ENCODE measurements around the gene ZC3HAV1L.
"Not testable (repeated sequence)": the region's sequence is repeated elsewhere in the genome, so short reads cannot be mapped to it uniquely, and the experiment has no call there.

The ZC3HAV1L gene

DNA sequence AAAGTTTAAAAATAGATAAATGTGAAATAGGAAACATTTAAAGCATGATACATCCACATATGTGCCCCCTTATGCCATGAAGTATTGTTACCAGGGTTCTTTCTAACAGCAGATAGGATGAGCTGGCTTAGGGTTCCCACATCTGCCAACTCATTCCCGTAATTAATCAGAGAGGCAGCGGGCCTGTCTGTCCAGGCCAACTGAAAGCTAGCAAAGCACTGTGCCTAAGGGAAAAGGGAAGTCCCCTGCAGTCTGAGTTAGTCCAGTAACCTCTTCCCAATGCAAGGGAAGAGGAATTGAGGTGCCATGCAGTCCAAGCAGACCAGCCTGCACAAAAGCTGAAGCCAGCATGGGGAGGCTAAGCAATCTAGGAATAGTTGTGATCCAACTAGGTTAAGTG is 18.3 kb upstream of the ZC3HAV1L start:
- no peak for DNase-seq (ENCODE audit: low spot score)

DNA sequence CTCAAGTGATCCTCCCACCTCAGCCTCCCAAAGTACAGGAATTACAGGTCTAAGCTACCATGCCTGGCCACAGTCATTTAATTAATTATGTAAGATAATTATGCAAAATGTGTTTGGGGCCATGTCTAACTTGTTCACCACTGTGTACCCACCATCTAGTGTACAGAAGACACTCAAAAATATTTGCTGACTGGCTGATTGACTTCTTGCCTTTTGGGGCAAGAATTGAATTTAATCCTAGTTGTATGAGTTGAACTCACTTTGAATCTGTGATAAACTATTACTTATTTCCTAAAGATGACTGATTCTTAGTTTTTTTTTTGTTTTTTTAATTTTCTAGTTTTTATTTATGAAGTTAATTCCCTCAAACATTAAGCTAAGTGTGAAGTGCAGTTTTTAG is 15.8 kb upstream of the ZC3HAV1L start:
- no peak for DNase-seq (ENCODE audit: low spot score)

DNA sequence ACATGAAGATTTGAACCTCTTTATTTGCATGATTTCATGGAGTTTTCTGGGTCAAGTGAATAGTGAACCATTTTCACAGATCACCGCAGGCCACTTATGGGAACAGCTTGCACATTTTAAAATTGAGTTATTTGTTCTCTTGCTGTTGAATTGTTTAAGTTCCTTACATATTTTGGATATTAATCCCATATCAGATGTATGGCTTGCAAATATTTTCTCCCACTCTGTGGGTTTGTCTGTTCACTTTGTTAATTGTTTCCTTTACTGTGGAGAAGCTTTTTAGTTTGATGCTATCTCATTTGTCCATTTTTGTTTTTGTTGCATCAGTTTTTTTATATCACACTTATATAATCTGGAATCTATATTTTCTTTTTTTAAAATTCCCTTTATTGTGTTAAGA is 14.1 kb upstream of the ZC3HAV1L start:
- DNase-seq (ENCODE audit: low spot score), result no peak

DNA sequence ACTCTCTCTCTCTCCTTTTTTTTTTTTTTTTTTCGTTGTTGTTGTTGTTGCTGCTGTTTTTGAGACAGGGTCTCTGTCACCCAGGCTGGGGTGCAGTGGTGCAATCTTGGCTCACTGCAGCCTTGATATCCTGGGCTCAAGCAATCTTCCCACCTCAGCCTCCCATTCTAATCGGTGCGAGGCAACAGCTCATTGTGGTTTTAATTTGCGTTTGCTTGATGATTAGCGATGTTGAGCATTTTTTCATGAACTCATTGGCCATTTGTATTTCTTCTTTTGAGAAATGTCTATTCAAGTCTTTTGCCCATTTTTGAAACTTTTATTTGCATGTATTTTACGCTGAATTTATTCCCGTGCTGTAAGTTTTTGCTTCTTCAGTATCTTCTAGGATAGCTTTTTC is 13.3 kb upstream of the ZC3HAV1L start:
- no peak for DNase-seq (ENCODE audit: low spot score)

DNA sequence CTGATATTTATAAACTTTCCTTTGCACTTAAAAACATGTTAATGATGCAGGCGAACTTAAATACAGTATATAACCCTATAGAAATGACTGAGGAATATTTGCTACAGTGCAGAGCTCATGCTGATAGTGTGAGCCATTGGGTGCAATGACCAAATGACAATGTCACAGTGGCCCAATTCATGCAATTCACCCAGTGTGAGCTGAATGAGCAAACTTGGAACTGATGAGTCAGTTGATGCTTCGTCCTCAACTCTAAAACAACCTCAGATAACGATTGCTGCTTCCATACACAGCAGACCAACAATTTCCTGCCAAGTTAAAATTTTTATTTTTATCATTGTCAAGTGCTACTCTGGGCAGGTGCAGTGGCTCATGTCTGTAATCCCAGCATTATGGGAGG is 12.1 kb upstream of the ZC3HAV1L start:
- DNase-seq (ENCODE audit: low spot score), result no peak

DNA sequence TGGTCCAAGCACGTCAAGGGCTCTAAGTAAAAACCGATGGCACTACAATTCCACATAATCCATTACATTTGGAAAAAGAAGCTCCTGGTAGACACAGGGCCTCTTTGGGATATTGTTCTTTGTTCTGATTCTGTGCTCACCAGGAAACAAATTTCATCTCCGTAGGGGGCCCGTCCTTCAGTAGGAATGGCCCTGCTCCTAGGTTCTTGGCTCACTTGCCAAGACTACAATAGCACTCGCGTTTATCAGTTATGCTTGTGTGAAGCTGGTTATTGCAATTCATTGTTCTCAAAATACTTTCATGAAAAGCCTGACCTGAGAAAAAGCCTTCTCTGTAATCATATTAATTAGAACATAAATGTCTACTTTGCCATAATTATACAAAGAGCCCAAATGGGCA is 10.3 kb upstream of the ZC3HAV1L start:
- DNase-seq (ENCODE audit: low spot score), result no peak

DNA sequence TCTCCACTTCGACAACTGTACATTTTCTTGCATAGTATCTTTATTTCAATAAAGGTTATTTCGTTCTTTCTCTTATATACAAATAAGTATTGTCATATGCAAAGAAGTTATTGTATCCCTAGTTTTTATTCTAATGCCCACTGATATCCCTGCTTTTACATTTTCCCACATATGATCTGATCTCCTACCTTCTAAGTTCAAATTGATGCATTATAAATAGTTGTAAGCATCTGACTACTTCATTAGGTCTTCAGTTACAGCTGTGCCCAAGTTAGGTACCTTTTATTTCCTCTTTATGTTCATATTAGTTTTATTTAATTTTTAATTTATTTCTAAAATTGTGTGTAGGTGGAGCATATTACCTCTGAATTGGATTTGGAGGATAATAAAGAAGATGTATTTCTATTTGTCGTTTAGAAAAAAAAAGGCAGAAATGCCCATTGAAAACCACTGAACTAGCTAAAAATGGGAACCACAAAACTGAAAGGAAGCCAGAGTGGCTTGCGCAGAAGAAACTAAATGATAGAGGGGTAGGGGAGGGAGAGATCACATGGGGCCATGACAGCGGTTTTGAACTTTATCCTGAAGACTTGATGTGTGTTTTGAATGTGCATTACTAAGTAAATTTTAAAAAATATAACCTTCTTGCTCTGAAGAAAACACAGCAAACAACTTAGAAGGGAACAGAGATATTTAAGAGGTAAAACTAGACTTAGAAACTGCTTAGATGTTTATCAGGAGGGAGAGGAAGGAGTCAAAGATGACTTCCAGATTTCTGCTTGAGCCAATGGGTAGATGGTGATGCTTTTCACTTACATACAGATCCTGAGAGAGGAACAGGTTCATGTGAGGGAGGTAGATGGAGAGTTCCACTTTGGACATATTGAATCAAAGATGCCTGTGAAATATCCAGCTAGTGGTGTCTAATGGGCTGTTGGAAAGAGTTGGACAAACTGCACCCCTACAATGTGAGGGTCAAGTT is 9.3 kb upstream of the ZC3HAV1L start:
- DNase-seq (ENCODE audit: low spot score), result peak; percentile 37

DNA sequence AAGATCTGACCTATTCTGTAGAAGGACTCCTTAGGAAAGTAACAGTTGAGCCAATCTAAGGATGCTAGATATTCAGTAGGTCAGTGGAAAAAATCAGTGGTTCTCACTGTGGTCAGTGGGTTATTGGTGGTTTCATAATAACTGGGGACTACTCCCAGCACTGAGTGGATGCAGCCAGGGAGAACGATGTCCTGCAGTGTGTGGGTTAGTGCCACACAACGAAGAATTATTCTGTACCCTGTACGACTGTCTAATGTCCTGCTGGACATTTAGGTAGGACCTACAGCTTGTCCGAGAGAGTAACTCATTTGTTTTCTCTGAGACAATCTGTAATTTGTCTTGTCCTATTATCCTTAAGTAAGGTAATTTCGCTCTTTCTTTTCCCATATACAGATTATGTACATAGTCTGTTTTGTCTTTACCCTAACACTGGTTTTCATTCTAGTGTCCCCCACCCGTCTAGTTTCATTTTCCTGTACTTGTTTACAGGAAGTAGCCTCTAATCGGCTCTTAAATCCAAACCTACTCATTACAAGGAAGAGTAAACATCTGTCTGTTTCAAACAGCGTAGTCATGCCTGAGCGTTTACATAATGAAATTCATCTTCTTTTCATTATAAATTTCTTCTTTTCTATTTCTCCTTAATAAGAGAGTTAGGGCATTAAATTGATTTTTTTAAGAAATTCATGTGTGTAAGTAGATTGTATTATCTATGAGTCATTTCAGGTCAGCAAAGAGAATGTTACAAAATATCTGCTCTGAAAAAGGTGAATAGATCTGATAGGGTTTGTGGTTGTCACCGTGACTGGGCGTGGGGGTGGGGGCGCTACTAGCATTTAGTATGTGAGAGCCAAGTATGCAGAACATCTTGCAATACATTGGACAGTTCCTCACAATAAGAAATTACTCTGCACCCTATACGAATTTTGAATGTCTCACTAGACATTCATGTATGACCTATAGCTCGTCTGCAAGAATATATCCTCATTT is 8.3 kb upstream of the ZC3HAV1L start:
- DNase-seq (ENCODE audit: low spot score), result no peak

DNA sequence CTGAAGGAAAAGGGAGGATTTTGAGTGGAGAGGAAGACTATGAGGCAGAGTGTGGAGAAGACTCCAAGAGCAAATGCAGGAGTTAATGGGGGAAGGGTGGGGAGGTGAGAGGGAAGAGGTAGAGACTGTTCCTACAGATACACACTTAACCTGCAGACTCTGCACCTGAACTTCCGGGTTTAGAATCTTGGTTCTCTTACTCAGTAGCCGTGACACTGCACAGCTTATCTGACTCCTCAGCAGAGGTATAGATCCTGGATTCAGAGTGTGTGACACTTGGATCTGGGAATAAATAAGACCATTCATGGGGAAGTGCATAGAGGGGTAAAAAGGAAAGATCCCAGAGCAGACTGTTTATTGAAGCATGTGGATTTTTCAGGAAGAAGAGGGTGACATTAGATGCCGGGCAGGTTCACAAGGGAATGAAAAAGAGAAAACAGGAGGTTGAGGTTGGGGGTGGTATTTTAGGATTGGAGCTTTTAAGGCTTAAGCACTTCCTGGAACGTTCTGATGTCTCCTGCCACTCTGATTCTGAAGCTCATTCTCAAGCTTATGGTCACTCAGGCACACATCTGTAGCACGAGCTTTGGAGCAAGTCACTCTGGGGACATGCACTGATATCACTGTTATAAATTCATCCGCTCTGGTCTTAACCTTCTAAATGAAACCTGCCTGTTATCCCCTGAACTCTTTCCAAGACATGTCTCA is 5.7 kb upstream of the ZC3HAV1L start:
- DNase-seq (ENCODE audit: low spot score), result no peak

DNA sequence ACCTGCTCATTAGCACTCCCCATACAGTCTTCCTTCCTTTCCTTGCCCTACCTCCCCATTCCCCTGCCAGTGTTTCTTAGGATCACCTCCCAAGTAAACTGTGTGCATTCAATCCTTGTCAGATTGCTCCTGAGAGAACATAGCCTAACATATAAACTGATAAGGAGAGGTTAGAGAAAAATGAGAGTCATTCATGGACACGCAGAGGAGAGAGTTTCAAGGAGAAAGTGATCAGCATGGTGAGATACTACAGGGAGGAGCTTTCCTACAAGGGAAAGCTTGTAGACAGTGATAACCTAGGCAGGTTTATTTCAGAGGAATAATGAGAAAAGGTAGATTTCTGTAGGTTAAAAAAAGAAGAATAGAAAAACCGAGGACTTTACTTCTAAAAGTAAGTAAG is 2.8 kb upstream of the ZC3HAV1L start:
- no peak for DNase-seq (ENCODE audit: low spot score)

DNA sequence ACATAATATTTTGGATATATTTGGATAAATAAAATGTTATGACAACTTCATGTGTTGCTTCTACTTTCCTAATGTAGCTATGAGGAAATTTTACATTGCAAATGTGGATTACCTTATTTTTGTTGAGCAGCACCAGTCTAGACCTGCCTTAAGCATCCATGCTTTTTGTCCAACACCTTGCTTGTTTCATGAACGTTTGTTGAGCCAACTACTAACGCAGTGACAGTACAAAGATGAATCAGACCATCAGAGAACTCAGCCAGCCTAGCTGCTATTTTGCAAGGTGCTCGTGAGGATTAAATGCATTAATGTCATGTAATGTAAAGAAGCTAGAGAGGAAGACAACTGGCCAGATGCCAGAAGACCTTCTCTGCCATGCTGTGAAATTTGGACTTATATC is 1.1 kb upstream of the ZC3HAV1L start:
- no peak for DNase-seq (ENCODE audit: low spot score)

DNA sequence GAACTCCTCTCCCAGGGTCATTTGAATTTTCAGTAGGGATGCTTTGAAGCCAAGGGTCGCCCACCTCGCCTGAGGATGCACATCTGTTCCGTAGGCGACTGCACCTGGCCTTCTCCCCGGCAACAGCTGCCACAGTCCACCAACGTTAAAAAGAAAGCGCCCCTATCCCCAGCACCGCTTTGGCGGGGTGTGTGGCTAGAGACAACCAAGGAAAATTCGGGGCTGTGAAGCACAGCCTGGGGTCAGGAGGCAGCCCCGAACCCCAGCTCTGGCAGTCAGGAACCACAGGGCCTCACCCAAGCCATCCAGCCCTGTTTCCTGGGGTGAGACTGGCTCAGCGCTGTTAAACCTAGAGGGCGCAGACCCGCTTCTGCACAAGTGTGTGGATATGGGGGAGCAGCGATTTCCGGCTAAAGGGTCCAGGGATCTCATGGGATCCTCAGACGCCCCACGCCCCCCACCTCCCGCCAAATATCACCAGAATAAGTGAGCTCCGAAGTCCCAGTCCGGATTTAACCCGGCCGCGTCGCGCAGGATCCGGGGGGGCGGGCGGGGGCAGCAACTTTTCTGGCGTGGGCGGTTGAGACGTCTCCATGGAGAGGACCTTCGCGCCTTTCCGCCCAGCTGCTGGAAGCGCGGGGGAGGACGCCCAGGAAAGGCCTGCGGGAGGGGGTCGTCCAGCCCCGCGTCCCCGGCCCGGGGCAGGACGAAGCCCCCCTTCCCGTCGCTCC is 822 bp downstream of the ZC3HAV1L start:
- no peak for DNase-seq (ENCODE audit: low spot score)

DNA sequence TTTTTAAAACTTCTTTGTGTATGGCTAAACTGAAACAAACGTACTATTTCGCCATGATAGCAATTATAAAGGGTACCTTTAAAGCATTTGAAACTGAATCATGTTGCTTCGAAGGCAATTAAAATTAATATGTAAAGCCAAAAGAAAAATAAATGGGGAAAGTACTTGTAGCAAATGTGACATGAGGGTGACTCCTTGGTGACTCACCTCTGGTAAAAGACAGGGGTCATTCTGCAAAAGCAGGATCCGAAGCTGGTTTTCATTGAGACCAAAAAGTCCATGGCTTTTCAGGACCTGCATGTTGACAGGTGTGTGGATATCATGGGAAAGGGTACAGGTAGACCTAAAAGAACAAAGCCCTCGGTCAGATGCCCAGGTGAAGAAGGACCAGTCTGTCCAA is 1.5 kb downstream of the ZC3HAV1L start:
- DNase-seq (ENCODE audit: low spot score), result no peak

DNA sequence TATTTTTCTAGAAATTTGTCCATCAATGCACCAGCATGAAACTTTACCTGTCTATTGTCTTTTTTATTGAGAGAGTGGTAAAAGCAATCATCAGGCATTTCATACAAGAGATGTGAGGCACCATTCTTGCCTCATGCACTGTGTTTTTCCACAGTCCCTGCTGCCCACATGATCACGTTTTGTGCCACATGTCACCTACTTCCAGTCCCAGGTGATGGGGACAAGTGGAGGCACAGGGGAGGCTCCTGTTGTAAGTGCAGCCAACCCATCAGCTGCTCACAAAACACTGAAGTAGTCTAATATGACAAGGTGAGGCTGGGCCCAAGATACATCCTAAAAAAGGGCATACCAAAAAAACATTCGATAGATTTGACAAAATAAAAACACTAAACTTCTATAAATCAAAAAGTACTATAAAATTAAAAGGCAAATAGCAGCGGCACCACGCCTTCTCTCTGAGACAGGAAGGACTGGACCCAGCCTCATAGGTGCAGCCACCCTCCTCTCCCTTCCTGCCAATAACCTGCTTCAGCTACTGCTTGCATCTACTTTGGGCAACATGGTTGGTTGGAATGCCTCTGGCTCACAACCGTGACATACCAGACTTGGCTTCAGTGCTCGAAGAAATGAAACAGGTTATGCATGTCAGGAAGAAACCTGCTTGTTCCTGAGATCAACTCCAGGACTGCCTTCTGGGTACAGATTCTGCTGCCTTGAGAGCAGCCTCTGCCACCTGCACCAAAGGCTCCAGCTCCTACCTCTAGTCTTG is 2.3 kb downstream of the ZC3HAV1L start:
- DNase-seq (ENCODE audit: low spot score), result no peak

DNA sequence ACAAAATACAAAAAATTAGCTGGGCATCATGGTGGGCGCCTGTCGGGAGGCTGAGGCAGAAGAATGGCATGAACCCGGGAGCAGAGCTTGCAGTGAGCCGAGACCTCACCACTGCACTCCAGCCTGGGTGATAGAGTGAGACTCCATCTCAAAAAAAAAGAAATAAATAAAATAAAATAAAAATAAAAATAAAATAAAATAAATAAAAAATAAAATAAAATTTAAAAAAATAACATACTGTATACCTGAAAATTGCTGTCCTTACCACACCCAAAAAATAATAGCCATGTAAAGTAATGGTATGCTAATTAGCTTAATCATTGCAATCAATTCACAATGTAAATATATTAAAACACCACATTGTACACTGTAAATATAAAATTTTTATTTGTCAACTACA is 3.4 kb downstream of the ZC3HAV1L start:
- no peak for DNase-seq (ENCODE audit: low spot score)

DNA sequence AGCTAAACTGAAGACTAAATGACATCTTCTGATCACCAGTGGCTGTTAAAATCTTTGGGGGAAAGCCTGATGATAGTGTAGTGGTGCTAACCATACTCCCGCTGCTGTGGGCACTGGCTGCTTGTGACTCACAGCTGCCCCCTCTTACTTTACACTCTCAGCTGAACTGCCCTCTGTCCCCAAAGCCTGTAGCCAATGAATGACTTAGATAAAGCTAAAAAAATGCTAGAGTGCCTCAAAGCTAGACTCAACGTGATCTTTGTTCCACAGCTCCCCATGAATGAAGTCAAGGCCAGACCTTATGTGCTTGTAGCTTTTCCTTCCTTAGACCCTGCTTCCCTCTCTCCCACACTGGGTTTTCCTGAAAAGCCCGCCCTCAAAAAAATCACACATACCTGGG is 6.5 kb downstream of the ZC3HAV1L start:
- DNase-seq (ENCODE audit: low spot score), result no peak

DNA sequence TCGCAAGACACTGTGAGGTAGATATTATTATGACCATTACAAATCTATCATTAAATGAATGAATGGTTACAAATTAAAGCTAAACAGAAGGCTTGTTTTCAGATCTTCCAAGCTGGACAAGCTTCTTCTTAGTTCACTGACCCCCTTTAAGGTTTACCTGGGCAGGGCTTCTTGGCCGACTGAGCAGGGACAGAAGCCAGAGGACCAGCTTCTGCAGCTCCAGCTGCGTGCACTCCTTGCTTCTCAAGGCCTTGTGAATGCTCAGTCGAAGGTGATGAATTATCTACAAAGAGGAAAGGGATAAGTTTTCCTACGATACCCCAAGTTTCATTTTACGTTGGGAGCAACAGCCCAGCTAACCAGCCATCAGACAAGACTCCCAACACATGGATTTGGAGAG is 9.3 kb downstream of the ZC3HAV1L start:
- no peak for DNase-seq (ENCODE audit: low spot score)

DNA sequence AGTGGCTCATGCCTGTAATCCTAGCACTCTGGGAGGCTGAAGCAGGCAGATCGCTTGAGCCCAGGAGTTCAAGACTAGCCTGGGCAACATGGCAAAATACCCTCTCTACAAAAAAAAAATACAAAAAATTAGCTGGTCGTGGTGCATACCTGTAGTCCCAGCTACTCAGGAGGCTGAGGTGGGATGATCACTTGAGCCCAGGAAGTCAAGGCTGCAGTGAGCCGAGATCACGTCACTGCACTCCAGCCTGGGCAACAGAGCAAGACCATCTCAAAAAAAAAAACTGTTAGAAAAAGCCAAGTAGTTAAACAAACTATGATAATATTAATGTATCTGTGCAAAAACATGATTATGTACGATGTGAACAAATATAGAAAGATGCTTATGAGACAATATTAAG is 10.0 kb downstream of the ZC3HAV1L start:
- not testable (repeated sequence) for DNase-seq (ENCODE audit: low spot score)

DNA sequence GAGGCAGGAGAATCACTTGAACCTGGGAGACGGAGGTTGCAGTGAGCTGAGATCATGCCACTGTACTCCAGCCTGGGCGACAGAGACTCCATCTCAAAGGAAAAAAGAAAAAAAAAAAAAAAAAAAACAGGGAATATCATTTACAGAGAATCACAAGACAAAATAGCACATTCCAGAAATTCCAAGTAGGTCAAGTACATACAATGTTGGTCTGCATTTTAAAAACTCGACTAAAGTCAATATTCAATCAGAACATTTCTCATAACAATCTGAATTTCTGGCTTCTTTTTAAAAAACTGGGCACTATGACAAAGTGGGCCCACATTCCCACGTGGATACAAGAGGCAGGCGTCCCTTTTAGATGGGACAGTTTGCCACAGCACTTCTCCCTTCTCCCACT is 12.8 kb downstream of the ZC3HAV1L start:
- DNase-seq (ENCODE audit: low spot score), result no peak

DNA sequence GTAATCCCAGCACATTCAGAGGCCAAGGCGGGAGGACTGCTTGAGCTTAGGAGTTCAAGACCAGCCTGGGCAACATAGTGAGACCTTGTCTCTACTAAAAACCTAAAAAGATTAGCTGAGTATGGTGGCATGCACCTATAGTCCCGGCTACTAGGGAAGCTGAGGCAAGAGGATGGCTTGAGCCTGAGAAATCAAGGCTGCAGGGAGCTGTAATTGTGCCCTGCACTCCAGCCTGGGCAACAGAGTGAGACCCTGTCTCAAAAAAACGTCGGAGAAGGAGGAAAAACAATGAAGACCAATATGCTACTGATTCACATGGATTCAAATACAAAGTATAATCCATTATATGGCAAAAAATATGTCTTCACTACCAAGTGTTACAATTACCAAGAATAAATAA is 13.6 kb downstream of the ZC3HAV1L start:
- DNase-seq (ENCODE audit: low spot score), result no peak

DNA sequence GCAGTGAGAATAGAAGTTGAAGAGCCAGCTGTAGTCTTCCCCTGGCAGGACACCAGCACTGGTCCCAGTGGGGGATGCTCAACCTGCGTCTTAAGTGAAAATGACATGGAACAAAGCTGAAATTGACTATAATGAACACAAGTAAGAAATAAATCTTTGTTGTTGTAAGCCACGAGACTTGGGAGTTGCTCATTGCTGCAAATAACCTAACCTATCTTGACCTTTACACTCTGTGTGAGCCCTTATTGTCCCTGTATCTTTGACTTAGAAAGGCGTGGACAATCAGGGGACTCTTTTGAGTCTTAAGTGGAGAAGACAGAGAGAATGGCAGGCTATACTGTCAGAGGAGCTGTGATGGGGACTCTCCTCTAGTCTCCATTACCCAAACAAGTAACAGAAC is 16.9 kb downstream of the ZC3HAV1L start:
- no peak for DNase-seq (ENCODE audit: low spot score)
